Activated T-cell treated with anti-CD3 and anti-CD28 coated beads for 4 hours (primary cell): ENCODE data around the gene GBX2.

Experiments used
- DNase-seq: peaks from one replicate; pipeline ENCODE4 v3.0.0-alpha.2; 2020

The GBX2 gene

DNA sequence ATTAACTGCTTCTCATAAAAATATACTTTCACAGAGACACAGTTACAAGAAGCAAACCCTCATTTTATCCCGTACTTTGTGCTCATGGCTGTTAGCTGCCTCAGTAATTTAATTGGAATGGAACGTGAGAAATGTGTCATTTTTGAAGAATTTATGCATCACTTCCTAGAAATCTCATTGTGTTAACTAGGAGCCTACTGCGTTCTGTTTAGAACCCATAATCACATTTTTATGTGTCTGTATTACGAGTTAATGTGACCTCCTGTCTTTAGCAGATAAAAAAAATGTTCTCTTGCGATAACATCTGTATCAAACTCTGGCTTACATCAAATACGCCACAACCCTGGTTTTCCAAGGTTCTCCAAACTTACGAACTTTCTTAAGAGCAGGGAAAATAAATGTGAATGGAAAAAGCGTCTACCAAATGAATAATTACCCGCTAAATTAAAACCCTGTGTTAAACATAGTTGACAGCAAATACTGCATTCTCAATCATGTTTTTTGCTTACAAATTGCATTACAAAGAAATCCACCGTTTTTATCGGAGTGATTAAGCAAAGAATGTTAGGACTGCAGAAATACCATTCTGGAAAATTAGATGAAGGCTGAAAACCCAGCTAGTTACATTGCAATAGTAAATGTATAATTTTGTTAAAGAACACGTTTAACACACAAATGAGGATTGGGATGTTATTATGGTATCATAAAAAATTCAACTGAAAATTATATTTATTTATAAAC, 12.1 kb upstream of the GBX2 start:
- DNase-seq, result no peak

DNA sequence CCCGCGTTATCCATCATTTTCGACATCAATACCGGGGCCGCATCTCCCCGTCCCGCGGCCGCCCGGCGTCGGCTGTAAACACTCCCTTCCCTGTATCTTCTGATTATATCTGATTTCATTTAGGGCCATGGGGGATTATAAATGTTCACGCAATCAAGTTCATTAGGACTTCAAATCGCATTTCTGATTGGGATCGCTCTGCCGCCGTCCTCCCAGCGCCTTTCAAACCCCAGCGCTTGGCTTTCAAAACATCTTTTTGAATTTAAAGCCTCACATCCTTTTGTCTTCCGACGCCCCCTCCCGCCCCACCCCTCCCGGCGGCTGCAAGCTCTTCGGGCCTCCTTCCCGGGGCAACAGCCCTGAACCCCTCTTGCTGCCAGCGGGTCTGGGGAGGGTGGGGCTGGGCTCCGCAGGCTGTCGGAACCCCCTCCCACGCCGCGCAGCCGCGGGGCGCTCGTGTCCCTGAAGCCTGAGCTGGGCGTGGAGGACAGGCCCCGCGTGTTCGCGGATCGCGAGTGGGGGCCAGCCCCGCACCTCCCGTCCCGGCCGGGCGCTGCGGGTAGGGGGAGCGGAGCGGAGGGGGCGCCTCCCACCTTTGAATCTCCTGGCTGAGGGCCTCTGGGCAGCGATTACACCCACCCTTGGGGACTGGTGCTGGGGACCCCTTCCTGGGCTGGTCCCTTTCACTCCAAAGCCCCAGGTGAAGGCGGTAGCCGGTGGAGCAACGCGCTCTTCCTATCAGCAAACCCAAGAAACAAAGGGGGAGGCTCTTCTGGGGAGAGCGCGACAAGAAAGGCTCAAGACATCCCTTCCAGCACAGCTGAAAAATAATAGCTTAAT, 11.3 kb upstream of the GBX2 start:
- no peak for DNase-seq

DNA sequence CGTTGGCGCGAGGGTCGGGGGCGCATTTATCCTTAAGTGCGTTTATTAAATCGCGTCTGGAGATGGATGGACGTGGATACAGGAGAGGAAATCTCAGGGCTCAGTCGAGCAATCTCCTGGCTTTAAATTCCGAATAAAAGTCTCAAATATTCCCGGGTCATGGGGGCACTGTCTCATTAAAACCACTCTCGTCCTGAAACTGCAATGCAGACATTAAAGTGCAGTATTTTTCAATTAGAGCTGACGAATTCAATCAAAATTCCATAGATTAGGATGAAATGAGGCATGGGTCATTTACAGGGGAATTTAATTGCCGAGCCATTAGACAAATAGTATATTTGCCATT, 10.7 kb upstream of the GBX2 start:
- DNase-seq, result no peak

DNA sequence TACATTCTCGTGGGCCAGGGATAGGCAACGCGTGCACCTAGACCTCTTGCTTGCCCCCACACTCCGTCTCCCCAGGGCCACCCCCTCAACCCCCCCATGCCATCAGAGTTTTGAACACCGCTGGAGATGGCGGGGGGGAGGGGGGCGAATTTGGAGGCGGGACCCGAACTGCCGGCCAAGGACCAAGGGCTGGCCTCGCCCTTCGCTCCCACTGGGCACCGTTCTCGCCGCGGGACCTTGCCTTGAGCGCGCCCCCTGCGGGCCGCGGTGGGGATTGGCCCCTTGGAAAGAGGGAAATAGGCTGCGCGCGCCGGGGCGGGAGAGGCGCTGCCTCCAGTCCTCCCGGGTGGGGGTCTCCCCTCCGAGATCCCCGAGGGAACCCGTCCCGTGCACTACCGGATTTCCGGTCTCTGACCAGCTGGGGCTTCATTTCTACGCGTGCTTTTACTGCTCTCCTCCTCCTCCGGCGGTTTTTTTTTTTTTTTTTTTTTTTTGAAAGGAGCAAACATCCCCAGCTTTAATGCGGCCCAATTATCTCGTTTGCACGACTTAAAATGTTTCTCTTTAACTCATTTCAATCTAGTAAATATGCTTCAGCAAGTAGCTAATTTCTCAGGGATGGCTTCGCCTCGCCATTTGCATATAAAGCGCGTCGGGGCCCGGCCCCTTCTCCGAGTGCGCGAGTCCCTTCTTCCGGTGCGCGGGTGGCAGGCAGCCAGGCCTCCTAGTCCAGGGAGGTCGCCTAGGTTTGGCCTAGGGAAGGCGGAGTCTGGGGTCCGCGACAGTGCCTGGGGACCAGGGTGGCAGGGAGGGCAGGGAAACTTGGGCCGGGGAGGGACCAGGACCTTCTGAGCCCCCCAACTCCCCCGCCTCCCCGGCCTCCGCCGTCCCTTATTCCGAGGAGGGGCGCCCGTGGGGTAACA, 10.0 kb upstream of the GBX2 start:
- DNase-seq, result no peak

DNA sequence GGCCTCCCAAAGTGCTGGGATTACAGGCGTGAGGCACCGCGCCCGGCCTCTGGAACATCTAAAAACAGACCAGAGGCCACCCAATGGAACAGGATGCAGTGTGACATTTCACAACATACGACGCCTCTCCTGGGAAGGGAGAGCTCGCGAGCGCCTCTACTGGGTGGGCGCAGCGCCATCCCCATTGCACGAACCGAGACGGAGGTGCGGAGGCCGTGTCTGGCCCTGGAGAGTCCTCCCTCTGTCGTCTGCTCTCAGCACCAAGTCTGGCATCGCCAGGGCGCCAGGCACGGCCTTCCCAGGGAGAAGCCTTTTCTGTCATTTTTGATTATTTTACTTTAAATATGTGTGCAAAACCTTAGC, 9.4 kb upstream of the GBX2 start:
- no peak for DNase-seq

DNA sequence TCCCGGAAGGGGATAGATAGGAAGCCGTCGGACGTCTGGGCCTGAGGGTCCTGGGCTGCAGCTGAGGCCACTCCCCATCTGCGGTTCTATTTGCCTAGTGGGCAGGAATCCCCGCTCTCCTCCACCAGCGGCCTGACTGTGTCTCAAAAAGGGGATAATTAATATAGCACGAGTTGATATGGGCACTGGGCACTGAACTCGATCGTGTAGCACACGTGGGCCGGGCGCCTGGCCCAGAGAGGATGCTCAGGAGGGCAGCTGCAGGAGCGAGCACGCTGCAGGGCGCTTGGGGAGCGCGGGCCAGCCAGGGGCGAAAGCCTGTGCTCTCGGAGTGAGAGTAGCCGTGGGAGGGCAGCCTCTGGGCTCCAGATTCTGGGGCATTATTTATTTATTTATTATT, 8.8 kb upstream of the GBX2 start:
- DNase-seq, result no peak

DNA sequence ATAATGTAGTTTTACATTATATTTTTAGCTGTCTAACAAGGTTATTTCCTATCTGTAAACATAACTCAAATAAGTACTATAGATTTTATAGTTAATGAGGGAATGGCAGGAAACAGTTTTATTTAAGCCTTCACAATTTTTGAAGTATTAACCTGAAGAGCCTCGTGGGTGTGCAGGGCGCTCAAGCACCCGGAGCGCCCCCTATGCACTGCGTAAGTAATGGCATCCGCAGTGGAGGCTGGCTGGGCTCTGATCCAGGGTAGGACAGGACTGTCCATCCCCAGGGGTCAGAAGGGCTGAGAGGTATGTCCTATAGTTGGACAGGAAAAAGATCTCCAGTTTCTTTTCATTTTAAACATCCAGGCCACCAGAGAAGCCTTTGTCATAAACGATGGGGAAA, 8.2 kb upstream of the GBX2 start:
- no peak for DNase-seq

DNA sequence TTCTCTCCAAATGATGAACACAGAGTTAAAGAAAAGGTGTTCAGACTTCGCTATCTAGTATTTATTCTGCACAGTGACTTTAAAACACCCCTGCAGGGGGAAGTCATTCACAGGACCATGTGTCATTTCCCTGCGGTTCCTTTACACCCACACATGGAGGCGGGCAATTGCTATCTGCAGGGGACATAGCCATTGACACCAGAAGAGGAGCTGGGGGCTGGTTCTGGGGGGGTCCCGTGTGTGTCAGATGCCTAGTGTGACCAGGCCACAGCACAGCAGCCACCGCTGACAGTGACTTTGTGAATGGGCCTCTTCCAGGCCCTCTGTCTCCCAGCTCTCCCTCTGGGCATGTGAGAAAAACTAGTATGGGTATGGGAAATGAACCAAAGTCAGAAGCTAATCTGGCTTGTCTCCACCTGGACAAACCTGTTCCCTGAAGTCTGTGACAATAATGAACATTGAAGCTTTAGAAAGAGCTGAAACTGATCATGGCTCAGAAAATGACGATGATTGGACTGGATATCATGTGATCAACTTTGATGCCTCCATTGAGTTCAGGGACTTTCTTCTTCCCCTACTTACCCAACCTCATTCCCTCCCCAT, 7.5 kb upstream of the GBX2 start:
- DNase-seq, result no peak

DNA sequence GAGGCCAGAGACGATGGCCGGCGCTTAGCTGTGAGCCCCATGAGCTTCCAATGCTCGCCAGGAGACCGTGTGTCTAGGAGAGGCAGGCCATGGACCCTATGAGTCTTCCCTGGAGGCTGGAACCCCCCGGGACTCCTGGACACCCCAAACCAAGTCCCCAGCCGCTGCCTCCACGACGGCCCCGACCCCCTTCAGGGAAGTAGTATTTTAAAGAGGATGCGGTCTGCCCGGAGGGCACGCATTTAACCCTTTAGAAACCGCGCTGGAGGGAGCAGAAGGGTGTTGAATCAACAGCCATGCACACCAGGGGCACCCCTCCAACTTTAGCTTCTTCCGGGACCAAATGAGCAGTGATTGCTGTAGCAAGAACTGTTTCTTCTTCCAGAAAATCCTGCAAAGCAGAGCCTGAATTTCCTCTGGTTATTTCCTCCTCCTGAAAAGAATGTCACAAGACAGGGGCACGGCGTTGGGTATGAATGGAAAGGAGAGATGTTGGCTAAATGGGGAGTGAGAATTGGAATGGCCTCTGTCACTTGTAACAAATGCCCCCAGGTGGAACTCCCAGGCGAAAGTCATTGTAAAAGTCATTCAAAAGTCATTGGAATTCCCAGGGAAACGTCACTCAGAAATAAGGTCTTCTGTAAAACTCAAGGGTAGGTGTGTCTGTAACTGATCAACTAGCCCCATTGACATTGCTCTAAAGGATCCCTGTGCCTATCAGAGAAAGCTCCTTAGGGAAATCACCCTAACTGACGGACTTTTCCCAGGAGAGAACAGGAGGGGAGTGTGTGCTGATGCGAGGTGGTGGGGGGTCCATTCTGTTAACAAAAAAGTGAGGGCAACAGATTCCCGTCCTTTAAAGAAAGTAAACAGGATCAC, 5.8 kb upstream of the GBX2 start:
- no peak for DNase-seq

DNA sequence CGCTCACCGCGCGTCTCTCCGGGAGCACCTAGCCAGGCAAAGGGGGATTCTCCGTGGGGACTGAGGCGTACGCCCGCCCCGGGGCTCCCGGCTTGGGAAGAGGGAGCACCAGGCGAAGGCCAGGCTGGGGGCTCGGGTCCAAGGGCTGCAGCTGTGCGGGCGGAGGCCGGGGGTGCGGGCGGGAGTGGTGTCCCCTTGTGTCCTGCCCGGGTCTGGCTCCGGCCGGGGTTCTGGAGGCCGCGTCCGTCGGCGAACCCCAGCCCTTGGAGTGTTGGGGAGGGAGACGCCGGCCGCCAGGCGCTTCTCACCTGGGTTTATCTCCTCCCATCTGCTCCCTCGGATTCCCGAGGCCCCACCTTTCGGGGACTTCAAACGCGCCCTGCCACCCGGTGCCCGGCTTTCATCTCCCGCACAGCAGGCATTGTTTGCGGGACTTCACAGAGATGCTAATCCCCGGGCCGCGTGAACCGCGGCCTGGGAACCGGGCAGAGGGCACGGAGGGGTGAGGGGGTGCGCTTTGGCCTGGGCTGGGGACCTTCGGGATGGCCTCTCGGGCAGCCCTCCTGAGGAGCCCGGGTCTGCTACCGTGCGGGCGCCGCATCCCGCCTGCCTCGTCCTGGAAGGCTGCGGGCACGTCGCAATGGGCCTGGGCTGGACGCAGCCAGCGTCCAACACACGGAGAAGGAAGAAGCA, 5.0 kb upstream of the GBX2 start:
- no peak for DNase-seq

DNA sequence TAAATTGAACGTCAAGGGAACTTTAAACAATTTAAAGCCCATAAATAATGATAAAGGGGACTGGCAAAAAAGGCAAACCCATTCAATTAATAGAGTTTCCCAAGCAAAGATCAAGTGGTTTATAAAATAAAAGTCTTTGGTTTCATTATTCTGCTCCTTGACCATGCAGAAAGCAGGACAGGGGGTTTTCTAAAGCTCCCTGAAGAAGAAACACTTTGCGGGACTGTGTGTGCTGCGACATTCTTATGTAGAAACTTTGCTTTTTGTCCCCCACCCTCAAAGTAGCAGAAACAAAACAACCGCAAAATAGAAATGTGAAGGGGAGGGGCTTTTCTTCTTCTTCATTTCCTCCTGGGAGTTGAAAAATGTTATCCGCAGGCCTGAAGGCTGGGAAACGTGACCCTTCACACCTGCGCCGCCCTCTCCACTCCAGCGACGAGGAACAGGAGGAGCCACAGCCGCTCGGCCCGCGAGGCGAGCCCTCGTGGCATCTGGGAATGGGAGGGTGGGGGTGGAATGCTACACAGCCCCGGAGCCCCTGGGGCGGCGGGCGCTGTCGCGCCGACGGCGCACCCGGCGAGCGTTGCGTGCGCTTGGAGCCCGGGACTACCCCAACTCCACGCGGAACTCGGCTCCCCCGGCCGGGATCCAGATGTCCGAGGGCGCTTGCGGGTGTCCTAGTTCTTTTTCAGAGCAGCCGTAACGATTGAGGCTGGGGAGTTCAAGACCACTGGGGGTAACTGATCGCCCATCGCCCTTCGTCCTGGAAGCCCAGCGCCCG, 4.3 kb upstream of the GBX2 start:
- DNase-seq, result no peak

DNA sequence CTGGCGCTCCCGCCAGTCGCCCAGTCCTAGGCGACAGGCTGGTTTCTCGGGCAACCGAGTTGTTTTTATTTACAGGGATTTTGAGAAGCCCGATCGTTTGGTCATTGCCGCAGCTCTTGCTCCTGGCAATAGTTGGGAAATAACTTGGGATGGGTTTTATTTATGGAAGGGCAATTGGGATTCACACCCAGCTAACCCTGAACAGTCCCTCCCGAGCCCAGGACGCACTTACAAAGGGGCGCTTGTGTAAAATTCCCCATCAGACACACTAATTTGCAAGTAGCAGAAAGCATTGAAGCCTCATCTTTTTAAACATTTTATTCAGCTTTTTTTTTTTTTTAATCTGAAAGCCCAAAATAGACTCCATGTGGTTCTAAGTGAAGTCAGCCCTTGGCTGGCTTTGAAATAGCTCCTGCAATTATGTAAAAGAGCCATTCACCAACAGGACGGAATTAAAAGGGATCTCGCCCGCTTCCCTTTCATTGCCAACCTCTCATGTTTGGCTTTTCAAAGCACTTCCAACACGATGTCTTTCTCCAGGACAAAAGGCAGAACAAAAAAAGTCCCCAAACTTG, 3.6 kb upstream of the GBX2 start:
- no peak for DNase-seq

DNA sequence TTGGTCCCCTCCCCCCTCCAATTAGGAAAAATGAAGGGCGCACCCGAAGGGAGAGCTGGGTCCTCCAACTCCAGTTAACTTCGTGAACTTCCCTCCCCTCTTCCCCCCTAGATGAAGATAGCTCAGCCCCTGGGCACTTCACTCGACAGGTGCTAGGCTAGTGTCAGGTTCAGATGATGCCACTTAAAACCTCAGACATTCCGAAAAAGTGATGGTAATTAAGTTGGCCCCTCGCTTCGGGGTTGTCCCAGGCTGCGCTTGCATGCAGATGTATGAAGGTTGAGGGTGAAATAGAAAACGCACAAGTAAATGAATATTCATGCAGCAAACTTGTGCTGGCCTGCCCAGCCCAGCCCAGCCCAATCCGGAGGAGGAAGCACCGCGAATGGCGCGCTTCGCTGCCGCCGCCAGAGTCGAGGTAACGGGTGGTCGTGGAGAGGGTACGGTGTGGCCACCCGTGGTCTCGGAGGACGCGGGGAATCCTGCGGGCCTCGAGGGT, 3.0 kb upstream of the GBX2 start:
- DNase-seq, result no peak

DNA sequence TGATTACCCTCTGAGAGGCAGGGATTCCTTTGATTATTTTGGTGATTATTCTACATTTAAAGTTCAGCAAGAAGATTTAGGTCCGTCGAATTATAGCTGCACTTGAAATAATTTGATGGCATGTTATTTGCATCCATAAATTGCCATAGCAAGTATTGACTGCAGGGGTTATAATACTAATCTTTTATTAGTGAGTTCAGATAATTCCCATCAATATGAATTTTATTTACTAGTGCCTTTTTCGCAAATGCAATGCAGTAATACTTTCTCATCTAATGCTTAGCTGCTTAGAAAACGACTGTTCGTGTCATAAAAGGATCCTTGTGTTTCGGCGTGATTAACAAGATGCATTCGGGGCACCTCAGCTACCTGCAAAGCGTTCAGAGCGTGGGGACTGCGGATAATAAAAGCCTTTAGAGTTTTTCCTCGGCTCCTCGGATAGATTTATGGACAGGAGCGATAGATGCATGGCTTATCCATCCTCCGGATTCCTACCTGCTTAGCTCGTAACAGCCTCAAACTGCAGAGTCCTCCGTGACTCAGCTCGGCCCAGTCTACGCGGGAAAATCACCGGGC, 2.5 kb upstream of the GBX2 start:
- no peak for DNase-seq

DNA sequence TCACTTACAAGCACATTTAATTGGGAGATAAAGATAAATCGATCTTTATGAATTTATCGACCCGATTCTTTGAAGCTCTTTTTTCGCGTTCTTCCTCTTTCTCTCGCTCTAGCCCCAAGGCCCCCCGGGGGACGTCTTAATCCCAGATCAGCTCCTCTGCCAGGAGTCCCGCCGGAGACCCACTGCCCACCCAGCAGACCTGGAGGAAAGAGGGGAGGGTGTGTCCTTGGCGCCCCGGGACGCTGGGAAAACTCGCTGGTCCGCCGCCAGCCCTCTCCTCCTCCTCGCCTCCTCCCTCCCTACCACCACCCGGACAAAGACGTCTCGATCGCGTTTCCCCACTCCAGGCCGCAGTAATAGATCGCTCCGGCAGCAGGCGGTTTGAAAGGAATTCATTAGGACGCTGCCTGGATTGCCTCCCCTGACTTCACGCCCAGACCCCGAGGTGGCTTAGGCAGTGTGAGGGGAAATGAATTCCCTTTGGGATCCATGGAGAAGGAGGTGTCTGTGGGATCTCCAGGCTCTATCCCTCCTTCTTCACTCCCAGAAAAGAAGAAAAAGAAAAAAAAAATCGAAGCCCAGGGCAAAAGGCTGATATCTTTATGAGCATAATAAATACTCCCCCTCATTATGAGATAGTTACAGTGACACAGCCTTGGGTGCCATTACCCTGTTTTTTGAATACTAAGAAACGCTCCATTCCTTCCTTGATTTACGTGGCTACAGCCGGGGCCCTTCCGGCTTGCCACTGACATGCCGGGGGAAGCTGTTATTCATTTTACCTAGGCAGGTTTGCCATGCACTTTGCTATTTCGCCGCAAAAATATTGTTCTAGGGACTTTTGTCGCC, 1.8 kb upstream of the GBX2 start:
- DNase-seq, result no peak

DNA sequence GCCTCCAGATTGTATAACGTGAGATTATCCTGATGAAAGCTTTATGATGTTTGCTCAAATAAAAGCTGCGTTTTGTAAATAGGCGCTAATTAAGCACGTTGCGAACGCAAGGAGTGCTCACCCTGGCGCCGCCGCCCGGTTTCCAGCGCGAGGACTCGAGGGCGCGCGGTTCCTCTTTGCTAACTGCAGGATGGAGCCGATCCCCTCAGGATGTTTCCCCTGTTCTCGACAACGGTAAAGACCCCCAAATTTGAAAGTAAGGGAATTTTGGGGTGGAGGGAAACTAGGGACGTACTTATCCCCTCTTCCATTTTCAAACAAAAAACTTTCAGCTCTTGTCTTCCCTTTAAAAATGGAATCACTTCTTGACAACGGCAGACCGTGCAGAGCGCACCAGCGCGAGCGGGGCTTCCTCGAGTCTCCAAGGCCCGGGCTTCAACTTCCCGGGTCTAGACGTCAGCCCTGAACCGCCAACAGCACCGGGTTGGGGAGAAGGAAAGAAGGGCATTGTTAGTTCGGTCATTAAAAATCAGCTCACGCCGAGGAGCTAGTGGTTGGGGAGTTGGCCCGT, 1.1 kb upstream of the GBX2 start:
- DNase-seq, result no peak

DNA sequence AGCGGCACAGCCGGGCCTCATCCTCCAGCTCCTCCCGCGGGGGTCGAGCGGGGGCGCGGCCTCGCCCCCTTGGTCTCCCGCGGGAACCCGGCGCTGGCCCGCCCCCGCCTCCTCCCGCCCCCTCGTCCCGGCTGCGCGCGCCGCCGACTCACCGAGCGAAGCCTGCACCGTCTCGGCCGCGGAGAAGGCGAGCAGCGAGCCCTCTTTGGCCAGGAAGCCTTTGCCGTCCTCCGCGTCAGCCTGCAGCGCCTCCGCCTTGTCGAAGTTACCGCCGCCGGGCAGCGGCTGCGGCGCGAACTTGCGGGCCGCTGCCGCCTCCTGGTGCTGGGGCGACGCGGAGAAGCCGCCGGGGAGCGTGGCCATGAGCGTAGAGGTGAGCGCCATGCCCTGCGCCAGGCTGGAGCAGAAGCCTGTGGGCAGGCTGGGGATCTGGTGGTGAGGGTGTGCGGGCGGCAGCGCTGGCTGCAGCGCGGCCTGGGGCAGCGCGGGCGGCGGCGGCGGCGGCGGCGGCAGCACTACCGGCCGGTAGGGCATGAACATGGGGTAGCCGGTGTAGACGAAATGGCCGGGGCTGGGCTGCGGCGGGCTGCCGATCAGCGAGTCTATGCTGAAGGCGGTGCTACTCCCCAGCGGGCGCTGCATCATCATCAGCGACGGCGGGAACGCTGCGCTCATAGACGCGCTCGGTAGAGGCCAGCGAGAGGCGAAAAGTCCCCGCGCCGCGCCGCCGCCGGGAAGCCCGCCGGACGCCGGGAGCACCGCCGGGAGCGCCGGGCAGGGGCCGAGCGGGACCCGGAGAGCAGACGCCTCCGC, 683 bp downstream of the GBX2 start:
- DNase-seq, result no peak
